ENCODE measurements around the gene CDH4. TPM values are rescaled to one million over a fixed set of nuclear protein-coding genes. Genes with fewer than 3 reads are reported as not detected.

Gene CDH4
- total RNA-seq, 1 donor from 2014 or later = 12.1 TPM

- DNase-seq (ENCODE audit: low read depth) = no peak
- FAIRE-seq = no peak
Measured at GRCh38 chr20:61662226-61662967, 410.3 kb downstream of the CDH4 start.

GRCh38 chr20:61662968-61663331 is 410.9 kb downstream of the CDH4 start:
- FAIRE-seq (no peak), DNase-seq (ENCODE audit: low read depth) (no peak)
- no peaks in the 10 kb centered on the region for H3K27me3 ChIP-seq (ENCODE audit: control insufficient read depth, insufficient read depth, low read length)
- no peak overlapping the region for H3K4me3 ChIP-seq (ENCODE audit: low read depth, low read length)
- no peaks in the 10 kb centered on the region for H3K36me3 ChIP-seq (ENCODE audit: control insufficient read depth, insufficient read depth, low read length)
- no peak for TF ChIP-seq CTCF (IDR thresholded peaks at IDR 0.05; ENCODE audit: insufficient read depth, low read length, severe bottlenecking)

More at GRCh38 chr20:61662226-61662967, 410.3 kb downstream of the CDH4 start:
- no peak for TF ChIP-seq CTCF (IDR thresholded peaks at IDR 0.05; ENCODE audit: insufficient read depth, low read length, severe bottlenecking)
- H3K4me3 ChIP-seq (ENCODE audit: low read depth, low read length) = no peak overlapping the region
- H3K36me3 ChIP-seq (ENCODE audit: control insufficient read depth, insufficient read depth, low read length) = no peaks in the 10 kb centered on the region
- H3K27me3 ChIP-seq (ENCODE audit: control insufficient read depth, insufficient read depth, low read length) = no peaks in the 10 kb centered on the region

GRCh38 chr20:61663521-61664425 is 411.7 kb downstream of the CDH4 start:
- Histone ChIP-seq H3K36me3 (ENCODE audit: control insufficient read depth, insufficient read depth, low read length) (no peaks in the 10 kb centered on the region), H3K27me3 (ENCODE audit: control insufficient read depth, insufficient read depth, low read length) (no peaks in the 10 kb centered on the region), H3K4me3 (ENCODE audit: low read depth, low read length) (no peak overlapping the region)
- FAIRE-seq (no peak), DNase-seq (ENCODE audit: low read depth) (no peak)
- TF ChIP-seq CTCF (IDR thresholded peaks at IDR 0.05; ENCODE audit: insufficient read depth, low read length, severe bottlenecking) = no peak

- no peaks in the 10 kb centered on the region for H3K36me3 ChIP-seq (ENCODE audit: control insufficient read depth, insufficient read depth, low read length)
- FAIRE-seq (no peak), DNase-seq (ENCODE audit: low read depth) (no peak)
- TF ChIP-seq CTCF (IDR thresholded peaks at IDR 0.05; ENCODE audit: insufficient read depth, low read length, severe bottlenecking) = no peak
- H3K4me3 ChIP-seq (ENCODE audit: low read depth, low read length) = no peak overlapping the region
- no peaks in the 10 kb centered on the region for H3K27me3 ChIP-seq (ENCODE audit: control insufficient read depth, insufficient read depth, low read length)
Measured at GRCh38 chr20:61664556-61665320, 412.7 kb downstream of the CDH4 start.

- no peak for TF ChIP-seq CTCF (IDR thresholded peaks at IDR 0.05; ENCODE audit: insufficient read depth, low read length, severe bottlenecking)
- Histone ChIP-seq H3K36me3 (ENCODE audit: control insufficient read depth, insufficient read depth, low read length) (no peaks in the 10 kb centered on the region), H3K27me3 (ENCODE audit: control insufficient read depth, insufficient read depth, low read length) (no peaks in the 10 kb centered on the region), H3K4me3 (ENCODE audit: low read depth, low read length) (no peak overlapping the region)
- FAIRE-seq (no peak), DNase-seq (ENCODE audit: low read depth) (no peak)
Measured at GRCh38 chr20:61665528-61666470, 413.7 kb downstream of the CDH4 start.
